GM12891 (cell line): Measurements from ENCODE around the gene CAV2.

Experiments
- PAX5 ChIP-seq: IDR thresholded peaks from 2 replicates; pipeline ENCODE4 v1.6.1; 2011; ENCODE audit warnings: low read length, moderate library complexity, mild to moderate bottlenecking; ENCODE audit not compliant: insufficient read depth, severe bottlenecking
- POLR2A ChIP-seq: IDR thresholded peaks from 2 replicates; pipeline ENCODE4 v1.6.1; 2011; ENCODE audit warnings: low read depth, low read length, control low read depth
- POLR2AphosphoS5 ChIP-seq: IDR thresholded peaks from 2 replicates; pipeline ENCODE4 v1.6.1; 2011; ENCODE audit warnings: low read depth, low read length, control low read depth
- POU2F2 ChIP-seq: IDR thresholded peaks from 2 replicates; pipeline ENCODE4 v1.6.1; 2011; ENCODE audit warnings: low read depth, mild to moderate bottlenecking, control low read depth, low read length, moderate library complexity
- SPI1 ChIP-seq: IDR thresholded peaks from 2 replicates; pipeline ENCODE4 v1.6.1; 2011; ENCODE audit warnings: low read depth, low read length, control low read depth
- TAF1 ChIP-seq: IDR thresholded peaks from 2 replicates; pipeline ENCODE4 v1.6.1; 2011; ENCODE audit warnings: low read depth, low read length, control low read depth

DNA sequence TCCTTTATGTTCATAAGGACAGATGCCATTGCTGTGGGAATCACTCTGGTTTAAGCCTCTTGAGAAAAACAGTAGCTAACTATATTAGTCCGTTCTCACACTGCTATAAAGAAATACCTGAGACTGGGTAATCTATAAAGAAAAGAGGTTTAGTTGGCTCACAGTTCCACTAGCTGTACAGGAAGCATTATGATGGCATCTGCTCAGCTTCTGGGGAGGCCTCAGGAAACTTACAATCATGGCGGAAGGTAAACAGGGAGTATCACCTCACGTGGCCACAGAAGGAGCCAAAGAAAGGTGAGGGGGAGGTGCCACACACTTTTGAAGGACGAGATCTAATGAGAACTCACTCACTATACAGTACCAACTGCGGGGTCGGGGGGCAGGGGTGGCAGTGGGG lies 2.9 kb upstream of the CAV2 start:
- TF ChIP-seq POLR2AphosphoS5, result no peak
- TF ChIP-seq SPI1, result no peak
- TF ChIP-seq POLR2A, result no peak
- no peak for TF ChIP-seq TAF1
- TF ChIP-seq POU2F2, result no peak
- no peak for TF ChIP-seq PAX5
